ENCODE measurements around the gene PIBF1.

GRCh38 chr13:73061473-73061872, 279.5 kb downstream of the PIBF1 start:
- no peak for TF ChIP-seq KAT7 (CRISPR knock-in tag; IDR thresholded peaks at IDR 0.05; ENCODE audit: borderline replicate concordance)
- TF ChIP-seq, protein P1, sequence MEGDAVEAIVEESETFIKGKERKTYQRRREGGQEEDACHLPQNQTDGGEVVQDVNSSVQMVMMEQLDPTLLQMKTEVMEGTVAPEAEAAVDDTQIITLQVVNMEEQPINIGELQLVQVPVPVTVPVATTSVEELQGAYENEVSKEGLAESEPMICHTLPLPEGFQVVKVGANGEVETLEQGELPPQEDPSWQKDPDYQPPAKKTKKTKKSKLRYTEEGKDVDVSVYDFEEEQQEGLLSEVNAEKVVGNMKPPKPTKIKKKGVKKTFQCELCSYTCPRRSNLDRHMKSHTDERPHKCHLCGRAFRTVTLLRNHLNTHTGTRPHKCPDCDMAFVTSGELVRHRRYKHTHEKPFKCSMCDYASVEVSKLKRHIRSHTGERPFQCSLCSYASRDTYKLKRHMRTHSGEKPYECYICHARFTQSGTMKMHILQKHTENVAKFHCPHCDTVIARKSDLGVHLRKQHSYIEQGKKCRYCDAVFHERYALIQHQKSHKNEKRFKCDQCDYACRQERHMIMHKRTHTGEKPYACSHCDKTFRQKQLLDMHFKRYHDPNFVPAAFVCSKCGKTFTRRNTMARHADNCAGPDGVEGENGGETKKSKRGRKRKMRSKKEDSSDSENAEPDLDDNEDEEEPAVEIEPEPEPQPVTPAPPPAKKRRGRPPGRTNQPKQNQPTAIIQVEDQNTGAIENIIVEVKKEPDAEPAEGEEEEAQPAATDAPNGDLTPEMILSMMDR (IDR thresholded peaks at IDR 0.05) = no peak
- TF ChIP-seq, protein P2, sequence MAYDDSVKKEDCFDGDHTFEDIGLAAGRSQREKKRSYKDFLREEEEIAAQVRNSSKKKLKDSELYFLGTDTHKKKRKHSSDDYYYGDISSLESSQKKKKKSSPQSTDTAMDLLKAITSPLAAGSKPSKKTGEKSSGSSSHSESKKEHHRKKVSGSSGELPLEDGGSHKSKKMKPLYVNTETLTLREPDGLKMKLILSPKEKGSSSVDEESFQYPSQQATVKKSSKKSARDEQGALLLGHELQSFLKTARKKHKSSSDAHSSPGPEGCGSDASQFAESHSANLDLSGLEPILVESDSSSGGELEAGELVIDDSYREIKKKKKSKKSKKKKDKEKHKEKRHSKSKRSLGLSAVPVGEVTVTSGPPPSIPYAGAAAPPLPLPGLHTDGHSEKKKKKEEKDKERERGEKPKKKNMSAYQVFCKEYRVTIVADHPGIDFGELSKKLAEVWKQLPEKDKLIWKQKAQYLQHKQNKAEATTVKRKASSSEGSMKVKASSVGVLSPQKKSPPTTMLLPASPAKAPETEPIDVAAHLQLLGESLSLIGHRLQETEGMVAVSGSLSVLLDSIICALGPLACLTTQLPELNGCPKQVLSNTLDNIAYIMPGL (CRISPR knock-in tag; IDR thresholded peaks at IDR 0.05) = no peak
- no peak for TF ChIP-seq E2F1 (CRISPR knock-in tag; IDR thresholded peaks at IDR 0.05)
- no peak for TF ChIP-seq ATF2 (CRISPR knock-in tag; IDR thresholded peaks at IDR 0.05; ENCODE audit: borderline replicate concordance, low read depth)

All from WTC11 (cell line).